GM21423 (cell line): ENCODE results near the gene TECTB.

ENCODE experiments used
- ATAC-seq: cut with Tn5 transposase; IDR thresholded peaks from one replicate; pipeline ENCODE4 v1.9.1; 2021; ENCODE audit warnings: mild to moderate bottlenecking, moderate library complexity; ENCODE audit not compliant: unreplicated experiment

TECTB gene

DNA sequence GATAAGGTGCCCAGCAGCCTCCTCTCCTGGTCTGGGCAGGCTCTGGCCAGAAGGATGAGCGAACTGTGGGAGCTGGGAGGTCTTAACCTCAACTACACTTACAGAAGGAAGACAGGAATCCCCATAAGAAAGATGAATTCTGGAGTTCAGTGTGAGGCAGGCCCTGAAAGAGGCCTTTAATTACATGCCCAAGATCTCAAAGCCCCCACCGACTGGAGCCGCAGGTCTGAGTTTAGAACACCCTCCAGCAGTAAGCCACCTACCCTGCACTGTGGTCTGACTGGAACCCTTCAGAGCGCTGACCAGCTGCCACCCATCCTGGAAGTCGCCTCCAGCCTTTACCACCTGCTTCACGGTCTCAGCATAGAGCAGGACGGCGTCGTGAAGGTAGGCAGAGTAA is 62.5 kb downstream of the TECTB start:
- ATAC-seq, result no peak

DNA sequence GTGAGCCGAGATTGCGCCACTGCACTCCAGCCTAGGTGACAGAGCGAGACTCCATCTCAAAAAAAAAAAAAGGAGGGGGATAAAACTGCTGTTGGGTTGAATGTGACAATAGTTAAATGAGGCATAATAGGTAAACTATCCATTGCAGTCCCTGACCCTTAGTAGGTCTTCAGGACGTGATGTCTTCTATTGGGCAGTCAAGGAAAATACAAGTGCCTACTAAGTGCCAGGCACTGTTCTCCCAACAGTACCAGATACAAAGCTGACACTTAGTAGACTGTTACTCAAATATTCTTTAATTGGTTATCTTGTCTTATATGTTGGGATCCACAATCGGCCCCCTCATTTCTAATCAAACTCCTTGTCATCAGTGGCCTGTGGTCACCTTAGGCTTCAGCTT is 63.6 kb downstream of the TECTB start:
- ATAC-seq, result no peak

- no peak for ATAC-seq
Measured at GRCh38 chr10:112347709-112348671, 64.8 kb downstream of the TECTB start.

DNA sequence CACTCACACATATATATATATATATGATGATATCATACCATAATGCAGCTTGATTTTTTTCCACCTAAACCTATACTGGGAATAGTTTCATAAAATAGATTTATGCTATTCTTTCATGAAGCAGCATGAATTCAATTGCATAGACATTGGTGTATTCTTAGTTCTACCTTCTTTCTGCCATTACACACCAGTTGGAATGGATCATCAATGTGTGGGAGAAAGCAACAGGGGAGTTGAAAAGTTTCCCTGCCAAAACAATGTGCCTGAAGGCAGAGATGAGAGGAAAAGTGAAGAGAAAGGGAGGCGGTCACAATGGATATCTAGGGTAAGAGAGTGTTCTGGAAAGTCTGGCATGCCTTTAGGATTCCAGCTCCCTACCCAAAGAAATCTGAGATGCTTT is 65.6 kb downstream of the TECTB start:
- ATAC-seq, result no peak

GRCh38 chr10:112349521-112350085 is 66.4 kb downstream of the TECTB start:
- ATAC-seq, result no peak

DNA sequence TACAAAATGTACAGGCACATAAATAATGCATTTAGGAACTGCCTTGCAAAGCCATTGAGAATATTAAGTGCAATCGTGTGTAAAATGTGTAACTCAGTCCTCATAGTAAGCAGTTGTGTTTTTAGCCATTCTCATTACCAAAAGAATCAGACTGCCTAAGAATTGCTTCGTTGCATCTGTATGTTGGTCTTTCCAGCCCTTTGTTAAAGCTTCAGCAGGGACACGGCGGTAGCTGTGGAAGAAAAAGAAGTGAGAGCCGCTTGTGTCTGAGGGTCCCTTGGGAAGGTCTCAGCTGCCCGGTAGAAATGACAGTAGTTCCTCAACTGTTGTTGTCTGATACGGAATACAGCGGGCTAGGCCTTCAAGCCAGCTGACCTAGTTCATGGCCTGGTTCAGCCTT is 67.9 kb downstream of the TECTB start:
- no peak for ATAC-seq

GRCh38 chr10:112352044-112352443 is 68.8 kb downstream of the TECTB start:
- ATAC-seq, result no peak

DNA sequence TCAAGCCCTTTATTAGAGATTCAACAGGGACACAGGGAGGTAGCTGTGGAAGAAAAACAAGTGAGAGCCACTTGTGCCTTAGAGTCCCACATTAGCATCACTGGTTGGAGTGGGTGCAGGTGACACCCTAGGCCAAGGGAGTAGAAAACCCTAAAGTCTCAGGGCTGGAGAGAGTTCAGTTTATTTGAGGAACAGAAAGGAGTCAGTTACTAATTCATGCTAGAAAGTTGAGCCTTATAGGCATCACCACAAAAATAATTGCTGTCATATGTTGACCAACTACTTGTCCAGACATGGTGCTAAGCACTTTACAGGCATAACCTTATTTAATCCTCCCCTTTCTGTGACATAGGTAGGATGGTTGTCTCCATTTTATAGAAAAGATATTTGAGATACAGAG is 69.8 kb downstream of the TECTB start:
- no peak for ATAC-seq
